ENCODE measurements around the gene DAO. TPM values are rescaled to one million over a fixed set of nuclear protein-coding genes. Genes with fewer than 3 reads are reported as not detected.
A peak's percentile ranks its signal among the peaks of the same experiment; 100 is the strongest.

The DAO gene
- total RNA-seq, 1 experiment from 2014 or later: not detected

DNA sequence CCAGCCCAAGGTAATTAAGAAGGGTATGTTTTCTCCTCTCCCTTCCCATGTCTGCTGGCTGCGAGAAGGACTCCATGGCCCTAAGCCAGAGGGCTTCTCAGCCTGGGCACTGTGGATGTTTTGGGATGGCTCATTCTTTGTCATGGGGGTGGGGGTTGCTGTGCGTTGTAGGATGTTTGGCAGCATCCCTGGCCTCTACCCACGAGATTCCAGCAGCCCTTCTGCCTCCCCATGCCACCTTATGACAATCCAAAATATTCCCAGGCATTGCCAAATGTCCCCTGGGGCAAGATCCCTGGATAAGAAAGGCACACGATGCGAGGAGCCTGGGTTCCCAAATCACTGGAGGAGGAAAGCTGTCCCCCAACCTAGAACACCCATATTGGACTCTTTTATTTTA lies 36.4 kb downstream of the DAO start:
- WGBS (ENCODE audit: extremely low coverage, insufficient read length, low lambda C conversion rate): no CpG with 5 or more reads among the region's 5 CpGs

More for the DNA sequence above, 36.4 kb downstream of the DAO start:
- Histone ChIP-seq H2AFZ (ENCODE audit: low read length) (no peak overlapping the region), H3K4me1 (ENCODE audit: insufficient read depth, low read length) (no peaks in the 10 kb centered on the region), H4K91ac (ENCODE audit: insufficient read length, low read depth, low read length) (no peak overlapping the region), H2BK20ac (ENCODE audit: low read depth, low read length, poor library complexity, severe bottlenecking) (no peak overlapping the region), H3K4me2 (ENCODE audit: insufficient read depth, insufficient read length, low read length) (no peak overlapping the region), H4K5ac (ENCODE audit: insufficient read length, low read depth, low read length) (no peak overlapping the region), H3K27me3 (ENCODE audit: insufficient read depth, low read length) (no peaks in the 10 kb centered on the region), H3K79me1 (ENCODE audit: insufficient read depth, low read depth, low read length, poor library complexity, severe bottlenecking) (no peaks in the 10 kb centered on the region), H2AK5ac (ENCODE audit: insufficient read length, low read length) (no peak overlapping the region), H3K79me2 (ENCODE audit: insufficient read depth, low read length) (no peaks in the 10 kb centered on the region), H2BK12ac (ENCODE audit: insufficient read length, low read depth, low read length) (no peak overlapping the region), H3K23me2 (ENCODE audit: insufficient read length, low read depth, low read length, poor library complexity, severe bottlenecking) (no peaks in the 10 kb centered on the region), H3K4ac (ENCODE audit: low read depth, low read length) (no peak overlapping the region), H3T11ph (ENCODE audit: low read length) (no peak overlapping the region), H3K56ac (ENCODE audit: insufficient read length, low read depth, low read length) (no peak overlapping the region), H3K14ac (ENCODE audit: insufficient read depth, low read length) (no peak overlapping the region), H4K20me1 (ENCODE audit: control insufficient read depth, insufficient read depth, insufficient read length) (no peaks in the 10 kb centered on the region), H4K8ac (replicated peaks; ENCODE audit: insufficient read length, low read depth, low read length) (no peak overlapping the region), H3K9ac (ENCODE audit: extremely low read depth, insufficient read length, low read length) (no peak overlapping the region), H3K9me3 (ENCODE audit: control insufficient read depth, low read depth, low read length) (no peaks in the 10 kb centered on the region), H3K18ac (ENCODE audit: insufficient read length, low read depth, low read length) (peak overlapping the region; percentile 24), H2BK120ac (ENCODE audit: low read depth, low read length, poor library complexity, severe bottlenecking) (no peak overlapping the region), H2BK5ac (ENCODE audit: insufficient read length, low read length) (no peak overlapping the region), H2BK15ac (ENCODE audit: low read depth, low read length) (no peak overlapping the region), H3K23ac (ENCODE audit: insufficient read length, low read depth, low read length) (no peak overlapping the region), H3K27ac (ENCODE audit: insufficient read length, low read depth, low read length) (no peak overlapping the region)
- H3K36me3 Mint-ChIP-seq (ENCODE audit: insufficient read depth in 1 of 3, low read depth in 3 of 3): peaks cover 0 to 2% (median 0%) of the 10 kb centered on the region in 3 experiments; a peak in 2 of 7 replicates
- peaks cover 0 to 3% of the 10 kb centered on the region in 2 experiments; a peak in 2 of 5 replicates for H3K9me3 Mint-ChIP-seq
- peaks cover 12% of the 10 kb centered on the region for H3K27me3 Mint-ChIP-seq (ENCODE audit: low read depth)
- TF ChIP-seq, protein P1, sequence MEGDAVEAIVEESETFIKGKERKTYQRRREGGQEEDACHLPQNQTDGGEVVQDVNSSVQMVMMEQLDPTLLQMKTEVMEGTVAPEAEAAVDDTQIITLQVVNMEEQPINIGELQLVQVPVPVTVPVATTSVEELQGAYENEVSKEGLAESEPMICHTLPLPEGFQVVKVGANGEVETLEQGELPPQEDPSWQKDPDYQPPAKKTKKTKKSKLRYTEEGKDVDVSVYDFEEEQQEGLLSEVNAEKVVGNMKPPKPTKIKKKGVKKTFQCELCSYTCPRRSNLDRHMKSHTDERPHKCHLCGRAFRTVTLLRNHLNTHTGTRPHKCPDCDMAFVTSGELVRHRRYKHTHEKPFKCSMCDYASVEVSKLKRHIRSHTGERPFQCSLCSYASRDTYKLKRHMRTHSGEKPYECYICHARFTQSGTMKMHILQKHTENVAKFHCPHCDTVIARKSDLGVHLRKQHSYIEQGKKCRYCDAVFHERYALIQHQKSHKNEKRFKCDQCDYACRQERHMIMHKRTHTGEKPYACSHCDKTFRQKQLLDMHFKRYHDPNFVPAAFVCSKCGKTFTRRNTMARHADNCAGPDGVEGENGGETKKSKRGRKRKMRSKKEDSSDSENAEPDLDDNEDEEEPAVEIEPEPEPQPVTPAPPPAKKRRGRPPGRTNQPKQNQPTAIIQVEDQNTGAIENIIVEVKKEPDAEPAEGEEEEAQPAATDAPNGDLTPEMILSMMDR (conservative IDR thresholded peaks at IDR 0.05): no peak
- no peak for DNase-seq
- H3K4me3 Mint-ChIP-seq: no peak overlapping the region
- no peaks in the 10 kb centered on the region; a peak in 1 of 4 replicates for H3K4me1 Mint-ChIP-seq
- no peak overlapping the region for H3K27ac Mint-ChIP-seq

Data from H9 (cell line).